Stomach (tissue), 9 donors: ENCODE measurements around the gene RNASET2. TPM values are rescaled to one million over a fixed set of nuclear protein-coding genes. Genes with fewer than 3 reads are reported as not detected.

Experiments used
- DNase-seq, 2 donors: peaks; one replicate each; pipeline versions ENCODE4 v3.0.0 to v3.0.0-alpha.2; 2013 to 2019
- H3K27ac ChIP-seq, 5 donors: fragments of 200-600 bp in 4 of 5; sonication (generic) in 4 of 5; one replicate each; pipeline ENCODE4 v1.5.1; 2013 to 2019; ENCODE audit warnings: mild to moderate bottlenecking in 1 of 5, moderate library complexity in 1 of 5
- H3K27me3 ChIP-seq, 3 donors: fragments of 200-600 bp; sonication (generic); one replicate each; pipeline ENCODE4 v1.5.1; 2017 to 2019; ENCODE audit warnings: mixed run types in 1 of 3
- H3K36me3 ChIP-seq, 4 donors: fragments of 200-600 bp; sonication (generic); 1 replicate in 3 of 4; 2 replicates in 1 of 4; pipeline ENCODE4 v1.5.1; 2016 to 2019
- H3K4me1 ChIP-seq, 4 donors: fragments of 200-600 bp; sonication (generic); one replicate each; pipeline ENCODE4 v1.5.1; 2016 to 2019
- H3K4me3 ChIP-seq, 4 donors: fragments of 200-600 bp; sonication (generic) in 3 of 4; one replicate each; pipeline ENCODE4 v1.5.1; 2016 to 2019; ENCODE audit warnings: mild to moderate bottlenecking in 1 of 4
- H3K9me3 ChIP-seq, 4 donors: fragments of 200-600 bp; sonication (generic); one replicate each; pipeline ENCODE4 v1.5.1; 2016 to 2019
- CTCF ChIP-seq, 7 experiments: fragments of 450-650 bp in 4 of 7; fragments of 200-600 bp in 3 of 7; sonication (generic) in 3 of 7; IDR thresholded peaks; one replicate each; pipeline ENCODE4 v1.5.1; 2016 to 2019; ENCODE audit warnings: antibody characterized with exemption in 7 of 7, control low read depth in 2 of 7, mild to moderate bottlenecking in 1 of 7
- EP300 ChIP-seq: sonication (generic); formaldehyde crosslinking; IDR thresholded peaks from one replicate; pipeline ENCODE4 v1.6.1; 2017; ENCODE audit warnings: antibody characterized with exemption
- POLR2A ChIP-seq, 4 donors: fragments of 450-650 bp; IDR thresholded peaks; one replicate each; pipeline ENCODE4 v1.6.1; 2016; ENCODE audit warnings: antibody characterized with exemption in 4 of 4, control low read depth in 2 of 4, mild to moderate bottlenecking in 1 of 4, moderate library complexity in 1 of 4
- POLR2AphosphoS5 ChIP-seq, 3 donors: sonication (generic); formaldehyde crosslinking; IDR thresholded peaks; one replicate each; pipeline ENCODE4 v1.6.1; 2016; ENCODE audit warnings: antibody characterized with exemption in 3 of 3
- WGBS, 5 donors: extraction: QIAGEN DNeasy Blood & Tissue Kit in 3 of 5; methylation state at CpG; one replicate each; pipeline versions ENCODE4 v1.1.5 to v1.1.7; 2013 to 2018; 5-methylcytosine and 5-hydroxymethylcytosine counted together
- intact Hi-C: fragments of 100-400 bp; cut with DNase I; formaldehyde crosslinking; loops from one replicate; pipeline ENCODE4 v1.15.1; 2023; ENCODE audit warnings: low total_unique reads
- polyA plus RNA-seq, 3 donors: library from polyadenylated mRNA; stranded (reverse); fragments of 200-250 nt; gene quantifications; one replicate each; pipeline ENCODE4 v1.2.3, GENCODE V29; 2013
- small RNA-seq, 4 donors: library from RNA; depleted of rRNA; stranded (forward); fragments of <200 nt; gene quantifications; one replicate each; pipeline ENCODE3, GENCODE V24; 2016
- total RNA-seq, 5 donors: library from RNA; depleted of rRNA; stranded (reverse); fragments of >200 nt; gene quantifications; one replicate each; pipeline versions ENCODE4 v1.1.0 to v1.2.3, GENCODE V29; 2014 to 2016
- donor health status: healthy with polysubstance abuse.
- donor health status: Bipolar disorder and iron deficiency.
- donor health status: healthy.

The RNASET2 gene
- total and polyA plus RNA-seq, 8 donors: 13.4 to 340 (median 86.3) TPM

DNA sequence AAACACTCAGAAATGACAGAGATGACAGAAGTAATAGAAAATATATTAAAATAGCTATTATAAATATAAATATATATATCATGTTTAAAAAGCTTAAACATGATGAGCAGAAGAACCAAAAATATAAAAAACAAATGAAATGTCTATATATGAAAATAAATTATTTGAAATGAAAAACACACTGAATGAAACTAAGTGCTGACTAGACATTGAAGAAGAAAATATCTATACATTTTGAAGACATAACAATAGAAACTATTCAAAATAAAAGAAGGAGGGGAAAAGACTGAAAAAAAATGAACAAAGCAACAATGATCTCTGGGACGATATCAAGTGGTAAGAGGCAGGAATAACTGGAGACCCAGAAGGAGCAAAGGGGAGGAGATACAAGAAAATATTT lies 76.8 kb downstream of the RNASET2 start:
- no peak for DNase-seq
- Histone ChIP-seq H3K27ac (no peak overlapping the region), H3K4me3 (no peak overlapping the region), H3K27me3 (no peaks in the 10 kb centered on the region), H3K9me3 (peaks cover 0 to under 1% (median 0%) of the 10 kb centered on the region in 4 donors), H3K36me3 (no peaks in the 10 kb centered on the region), H3K4me1 (peaks cover 0 to 5% (median under 1%) of the 10 kb centered on the region in 4 donors)
- intact Hi-C loops: no loop called here
- WGBS, 5 donors: 94 to 100% (median 97%) methylated on average over 1 of the region's 1 CpG
- no peak for TF ChIP-seq EP300
- TF ChIP-seq POLR2A (IDR thresholded peaks at IDR 0.05): no peak
- TF ChIP-seq CTCF (IDR thresholded peaks at IDR 0.05): no peak
- no peak for TF ChIP-seq POLR2AphosphoS5 (IDR thresholded peaks at IDR 0.05)

Small RNAs within 50 kb of the gene (small RNA-seq; reads per million reads assigned to genes)
- 0 reads per million in 4 donors for gene MIR3939

Other genes starting within 250 kb of the RNASET2 start
- 10 to 100 TPM; 11.2 to 99.6 (median 18.7) TPM for gene CEP43, start 42.8 kb upstream of the RNASET2 start, total RNA-seq
- 1 to 10 TPM; 7.5 to 9.0 (median 8.0) TPM for gene CEP43, start 42.8 kb upstream of the RNASET2 start, polyA plus RNA-seq
- gene CCR6, start 166.5 kb upstream of the RNASET2 start, total RNA-seq: under 1 TPM in 1 of 5 donors, not detected in 4; 0.92 TPM
- gene CCR6, start 166.5 kb upstream of the RNASET2 start, polyA plus RNA-seq: under 1 TPM in 1 of 3 donors, not detected in 2; 0.13 TPM
- under 1 TPM in 1 of 5 donors, not detected in 4; 0.18 TPM for gene GPR31, start 201.4 kb upstream of the RNASET2 start, total RNA-seq
- gene GPR31, start 201.4 kb upstream of the RNASET2 start, polyA plus RNA-seq: not detected